GM18502 (cell line): ENCODE measurements around the gene INTS13.
"Not testable (repeated sequence)": the region's sequence is repeated elsewhere in the genome, so short reads cannot be mapped to it uniquely, and the experiment has no call there.

Experiments used
- ATAC-seq: cut with Tn5 transposase; IDR thresholded peaks from one replicate; pipeline ENCODE4 v1.9.1; 2021; ENCODE audit warnings: mild to moderate bottlenecking; ENCODE audit not compliant: unreplicated experiment, poor library complexity

The INTS13 gene

DNA sequence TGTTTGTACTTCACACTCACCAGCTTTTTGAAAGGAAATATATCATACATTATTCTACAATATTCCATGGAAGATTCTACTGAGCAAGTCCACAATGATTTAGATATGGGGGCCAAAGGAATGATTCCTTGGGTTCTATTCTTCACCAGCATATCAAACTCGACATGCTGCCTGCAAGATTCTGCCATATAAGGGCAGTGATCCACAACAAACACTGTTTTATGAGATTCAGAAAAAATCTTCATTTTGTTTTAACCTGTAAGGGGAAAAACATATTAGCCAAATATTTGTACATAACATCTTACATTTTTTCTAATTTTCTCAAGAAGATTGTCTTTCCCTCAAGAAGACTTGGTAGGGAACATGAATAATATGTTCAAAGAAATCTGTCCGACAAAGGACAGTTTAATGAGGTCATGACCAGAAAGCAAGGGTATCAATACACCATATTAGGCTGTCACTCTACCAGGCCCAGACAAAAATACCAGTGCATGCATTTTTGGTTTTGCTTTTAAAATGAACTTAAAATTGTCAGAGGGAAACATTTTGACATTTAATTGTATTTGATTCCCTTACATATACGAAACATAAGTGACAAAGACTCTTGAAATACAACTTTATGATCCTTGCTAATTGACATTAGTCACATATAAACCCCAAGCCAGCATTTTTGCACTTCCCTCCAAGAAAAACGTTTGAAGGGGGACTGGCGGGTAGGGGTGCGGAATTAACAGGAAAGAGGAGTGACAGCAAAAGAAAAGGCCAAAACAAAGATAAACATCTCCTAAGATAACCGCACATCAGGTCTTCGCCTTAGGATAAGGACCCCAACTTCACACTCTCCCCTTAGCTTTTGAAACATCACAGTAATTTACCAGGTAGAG, 980 bp downstream of the INTS13 start:
- no peak for ATAC-seq

DNA sequence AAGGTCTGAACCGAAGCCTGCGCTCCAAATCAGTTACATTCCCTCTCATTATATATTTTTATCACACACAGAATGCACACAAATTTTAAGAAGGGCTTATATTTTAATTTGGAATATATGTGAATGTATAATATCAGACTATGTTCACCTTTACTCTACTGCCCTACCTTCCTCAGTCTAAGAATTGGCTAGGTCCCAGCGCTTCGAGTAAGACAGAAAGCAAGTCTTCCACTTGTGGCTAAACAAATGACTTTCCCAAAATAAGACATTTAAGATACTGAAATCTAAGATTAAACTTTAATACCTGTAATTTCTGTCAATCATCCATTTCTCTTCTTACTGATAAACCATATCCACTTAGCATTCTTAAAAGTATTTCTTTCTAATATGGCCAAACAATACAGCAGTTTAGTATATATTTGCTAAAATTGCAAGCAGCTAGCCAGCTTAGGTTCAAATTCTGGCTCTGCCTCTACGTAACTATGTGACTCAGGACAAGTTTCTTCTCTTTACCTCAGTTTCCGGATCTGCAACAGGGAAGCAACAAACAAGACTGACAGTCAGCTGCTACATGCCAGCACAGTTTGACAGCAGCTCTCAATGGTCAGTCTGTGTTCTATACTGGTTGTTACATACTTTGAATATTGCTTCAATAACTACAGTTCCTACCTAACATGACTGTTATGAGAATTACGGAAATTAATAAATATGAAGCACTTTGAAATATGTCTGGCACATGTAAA, 2.0 kb downstream of the INTS13 start:
- no peak for ATAC-seq

DNA sequence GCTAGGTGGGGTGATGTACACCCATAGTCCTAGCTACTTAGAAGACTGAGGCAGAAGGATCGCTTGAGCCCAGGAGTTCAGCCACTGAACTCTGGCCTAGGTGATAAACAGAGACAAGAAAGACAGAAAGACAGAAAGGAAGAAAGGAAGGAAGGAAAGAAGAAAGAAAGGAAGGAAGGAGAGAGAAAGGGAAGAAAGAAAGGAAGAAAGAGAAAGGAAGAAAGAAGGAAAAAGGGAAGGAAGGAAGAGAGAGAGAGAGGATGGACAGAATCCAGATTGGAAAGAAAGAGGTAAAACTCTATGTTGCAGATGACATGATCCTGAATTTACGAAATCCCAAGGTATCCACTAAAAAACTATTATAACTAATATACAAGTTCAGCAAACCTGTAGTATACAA, 8.2 kb downstream of the INTS13 start:
- no peak for ATAC-seq

GRCh38 chr12:26928661-26929060, 9.1 kb downstream of the INTS13 start:
- ATAC-seq = no peak

DNA sequence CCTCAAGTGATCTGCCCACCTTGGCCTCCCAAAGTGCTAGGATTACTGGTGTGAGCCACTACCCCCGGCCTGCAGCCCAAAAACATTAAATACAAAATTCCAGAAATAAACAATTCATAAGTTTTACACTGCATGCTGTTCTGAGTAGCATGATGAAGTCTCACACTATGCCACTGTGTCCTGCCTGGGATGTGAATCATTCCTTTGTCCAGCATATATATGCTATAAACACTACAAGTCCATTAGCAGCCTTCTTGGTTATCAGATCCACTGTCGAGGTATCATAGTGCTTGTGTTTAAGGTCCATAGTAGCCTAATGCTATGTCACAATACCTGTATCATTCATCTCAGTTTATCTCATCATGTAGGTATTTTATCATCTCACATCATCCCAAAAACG, 15.9 kb downstream of the INTS13 start:
- ATAC-seq = no peak

- ATAC-seq = no peak
Measured at GRCh38 chr12:26919216-26919555, 18.6 kb downstream of the INTS13 start.

GRCh38 chr12:26918321-26919215, 19.2 kb downstream of the INTS13 start:
- no peak for ATAC-seq

- no peak for ATAC-seq
Measured at GRCh38 chr12:26906704-26907103, 31.1 kb downstream of the INTS13 start.

DNA sequence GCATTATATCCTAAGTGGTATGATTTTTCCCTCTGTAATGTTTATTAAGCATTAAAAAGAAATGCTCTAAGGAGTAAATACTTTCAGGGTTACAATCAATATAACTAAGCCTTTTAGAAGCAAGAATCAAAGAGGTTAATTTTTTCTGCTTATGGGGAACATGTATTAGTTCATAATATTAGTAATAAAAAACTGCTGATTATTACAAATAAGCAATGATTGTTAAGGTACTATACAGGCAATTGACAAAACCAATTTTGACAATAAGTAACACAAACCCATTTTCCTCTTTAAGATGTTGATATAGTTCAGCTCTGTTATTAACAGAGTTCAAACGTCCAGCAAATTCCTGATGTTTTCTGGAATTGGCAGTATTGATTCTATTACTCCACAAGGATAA, 31.8 kb downstream of the INTS13 start:
- ATAC-seq = no peak

DNA sequence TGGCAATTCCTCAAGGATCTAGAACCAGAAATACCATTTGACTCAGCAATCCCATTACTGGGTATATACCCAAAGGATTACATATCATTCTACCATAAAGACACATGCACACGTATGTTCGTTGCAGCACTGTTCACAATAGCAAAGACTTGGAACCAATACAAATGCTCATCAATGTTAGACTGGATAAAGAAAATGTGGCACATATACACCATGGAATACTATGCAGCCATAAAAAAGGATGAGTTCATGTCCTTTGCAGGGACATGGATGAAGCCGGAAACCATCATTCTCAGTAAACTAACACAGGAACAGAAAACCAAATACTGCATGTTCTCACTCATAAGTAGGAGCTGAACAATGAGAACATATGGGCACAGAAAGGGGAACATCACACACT, 34.4 kb downstream of the INTS13 start:
- not testable (repeated sequence) for ATAC-seq

- ATAC-seq = no peak
Measured at GRCh38 chr12:26896913-26897312, 40.9 kb downstream of the INTS13 start.

GRCh38 chr12:26895672-26896071, 42.1 kb downstream of the INTS13 start:
- no peak for ATAC-seq

DNA sequence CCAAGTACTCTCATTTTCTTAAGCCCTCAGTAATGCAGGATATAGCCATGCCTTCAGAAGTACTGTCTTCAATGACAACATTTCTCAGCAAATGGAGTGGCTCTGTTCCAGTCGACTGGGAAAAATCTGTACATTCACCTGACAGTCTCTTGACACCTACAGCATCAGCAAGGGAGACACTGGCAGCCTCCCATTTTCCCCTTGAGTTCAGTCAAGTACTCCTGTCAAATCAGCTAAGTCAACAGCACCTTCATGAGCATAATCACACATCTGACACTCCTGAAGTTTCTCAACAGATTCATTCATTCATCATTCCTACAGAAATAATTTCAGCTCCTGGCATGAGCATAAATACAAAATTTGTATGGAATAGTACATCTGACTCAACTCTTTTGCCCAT, 46.1 kb downstream of the INTS13 start:
- ATAC-seq = no peak

DNA sequence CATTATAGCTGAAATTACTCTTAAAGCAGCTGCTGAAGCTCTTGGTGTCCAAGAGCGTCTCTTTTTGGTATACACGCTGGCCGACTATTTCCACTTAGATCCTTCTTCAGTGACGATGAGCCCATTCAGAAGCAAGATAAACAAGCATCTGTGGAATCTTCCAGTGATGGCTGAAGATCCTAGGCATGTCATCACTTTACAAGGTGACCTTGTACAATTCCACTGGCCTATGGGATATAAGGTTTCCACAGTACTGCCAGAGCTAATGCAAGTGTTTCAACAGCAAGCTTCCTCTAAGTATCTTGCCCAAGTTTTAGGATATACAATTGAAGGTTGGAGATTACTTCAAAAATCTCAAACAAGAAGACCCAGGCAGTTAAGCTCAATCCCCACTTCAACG, 47.0 kb downstream of the INTS13 start:
- ATAC-seq = no peak

DNA sequence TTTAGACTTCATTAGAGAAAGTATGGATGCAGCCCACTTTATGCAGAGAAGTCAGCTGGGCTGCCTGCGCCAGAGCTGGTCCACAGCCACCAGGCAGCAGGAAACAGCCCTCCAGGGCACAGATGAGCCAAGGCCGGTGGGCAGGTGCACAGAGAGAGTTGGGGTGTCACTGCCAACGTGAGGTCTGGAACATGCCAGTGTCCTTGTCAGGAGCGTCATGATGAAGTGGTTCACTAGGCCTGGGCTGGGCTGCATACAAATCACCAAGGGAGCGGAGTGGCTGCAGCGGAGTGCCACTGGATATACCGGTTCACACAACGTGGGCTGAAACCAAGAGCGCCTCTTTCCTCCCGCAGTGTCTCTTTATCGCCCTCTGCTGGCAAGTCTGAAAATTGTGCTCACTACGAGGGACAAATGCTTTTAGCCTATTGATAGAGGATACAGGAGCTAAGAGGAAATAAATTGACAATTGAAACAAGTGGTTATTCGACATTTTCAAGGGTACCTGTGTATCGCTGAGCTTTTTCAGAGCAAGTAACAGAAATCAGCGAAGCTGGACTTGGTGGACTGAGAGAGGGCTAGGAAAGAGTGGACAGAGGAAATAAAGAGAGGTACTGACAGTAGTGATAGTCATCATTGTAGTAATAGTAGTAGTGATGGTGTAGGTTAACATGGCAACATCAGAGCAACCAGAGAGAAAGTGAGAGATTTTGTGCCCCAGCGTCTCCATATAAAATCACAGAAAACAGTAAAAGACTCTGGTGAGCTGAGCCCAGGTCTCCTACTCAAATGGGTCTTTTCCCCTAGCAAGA, 52.8 kb downstream of the INTS13 start:
- peak; percentile 88 for ATAC-seq

GRCh38 chr12:26880625-26881024, 57.2 kb downstream of the INTS13 start:
- no peak for ATAC-seq

DNA sequence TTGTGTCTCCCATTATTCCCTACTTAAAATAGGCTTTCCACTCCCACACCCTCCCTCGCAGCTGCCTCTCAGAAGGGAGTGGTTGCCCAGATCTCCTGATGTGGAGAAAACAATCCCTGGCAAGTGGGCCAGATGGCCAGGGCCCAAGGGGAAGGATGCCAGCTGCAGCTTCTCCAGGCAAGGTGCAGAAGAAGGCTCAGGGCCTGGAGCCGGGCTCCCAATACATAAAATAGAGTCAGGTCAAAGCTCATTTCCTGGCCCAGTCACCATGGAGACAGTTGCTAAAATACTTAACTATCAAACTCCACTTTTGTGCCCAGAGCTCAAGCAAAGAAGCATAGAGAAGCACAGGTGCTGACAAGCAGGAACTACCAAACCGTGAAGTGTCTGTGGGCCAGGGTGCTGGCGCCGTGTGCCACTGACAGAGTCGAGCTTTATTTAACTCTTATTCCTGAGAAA, 59.1 kb downstream of the INTS13 start:
- ATAC-seq = no peak

- peak; percentile 46 for ATAC-seq
Measured at GRCh38 chr12:26874501-26875296, 63.1 kb downstream of the INTS13 start.

GRCh38 chr12:26872625-26873024, 65.2 kb downstream of the INTS13 start:
- ATAC-seq = no peak
